Epidermal melanocyte (primary cell): Measurements from ENCODE around the gene KCNH6.

Experiments used
- DNase-seq: peaks from one replicate; pipeline ENCODE4 v3.0.0; 2011; ENCODE audit warnings: low spot score; ENCODE audit not compliant: insufficient read length

Gene KCNH6

GRCh38 chr17:63523253-63523855, at the start of gene KCNH6:
Gene KCNH6 (plus strand): TSS chr17:63523358. CDS start chr17:63523414, 56 bp downstream.
- no peak for DNase-seq

GRCh38 chr17:63474174-63474573, 49.0 kb upstream of the KCNH6 start:
- no peak for DNase-seq

GRCh38 chr17:63474586-63475460, 48.3 kb upstream of the KCNH6 start:
- no peak for DNase-seq

GRCh38 chr17:63475491-63476412, 47.4 kb upstream of the KCNH6 start:
- DNase-seq = no peak

- DNase-seq = peak; percentile 53
Measured at GRCh38 chr17:63476459-63476853, 46.7 kb upstream of the KCNH6 start.

- DNase-seq = no peak
Measured at GRCh38 chr17:63476854-63477479, 46.2 kb upstream of the KCNH6 start, which contains the start of gene ACE. Gene ACE (plus strand): TSS chr17:63477061. CDS start chr17:63477095, 34 bp downstream.

GRCh38 chr17:63477480-63478440, 45.4 kb upstream of the KCNH6 start:
- DNase-seq = no peak

- peak; percentile 91 for DNase-seq
Measured at GRCh38 chr17:63478814-63479494, 44.2 kb upstream of the KCNH6 start.

GRCh38 chr17:63479495-63480184, 43.5 kb upstream of the KCNH6 start:
- no peak for DNase-seq

- no peak for DNase-seq
Measured at GRCh38 chr17:63480192-63480784, 42.9 kb upstream of the KCNH6 start.

- DNase-seq = no peak
Measured at GRCh38 chr17:63480826-63481487, 42.2 kb upstream of the KCNH6 start.

GRCh38 chr17:63481488-63481870, 41.7 kb upstream of the KCNH6 start:
- DNase-seq = no peak

- DNase-seq = no peak
Measured at GRCh38 chr17:63482509-63482908, 40.6 kb upstream of the KCNH6 start.

GRCh38 chr17:63483038-63483437, 40.1 kb upstream of the KCNH6 start:
- DNase-seq = no peak

GRCh38 chr17:63483655-63484575, 39.2 kb upstream of the KCNH6 start:
- DNase-seq = no peak

- DNase-seq = no peak
Measured at GRCh38 chr17:63486317-63487013, 36.7 kb upstream of the KCNH6 start.
